GM12801 (cell line): ENCODE measurements around the gene SCARB2.

Experiments used
- TF ChIP-seq, protein P1 (sequence below): IDR thresholded peaks from one replicate; pipeline ENCODE4 v1.5.1; 2011; ENCODE audit warnings: control low read depth; ENCODE audit not compliant: insufficient read length; ENCODE audit errors: extremely low read depth

SCARB2 gene

GRCh38 chr4:76212851-76213414 lies 691 bp downstream of the SCARB2 start:
- TF ChIP-seq, protein P1, sequence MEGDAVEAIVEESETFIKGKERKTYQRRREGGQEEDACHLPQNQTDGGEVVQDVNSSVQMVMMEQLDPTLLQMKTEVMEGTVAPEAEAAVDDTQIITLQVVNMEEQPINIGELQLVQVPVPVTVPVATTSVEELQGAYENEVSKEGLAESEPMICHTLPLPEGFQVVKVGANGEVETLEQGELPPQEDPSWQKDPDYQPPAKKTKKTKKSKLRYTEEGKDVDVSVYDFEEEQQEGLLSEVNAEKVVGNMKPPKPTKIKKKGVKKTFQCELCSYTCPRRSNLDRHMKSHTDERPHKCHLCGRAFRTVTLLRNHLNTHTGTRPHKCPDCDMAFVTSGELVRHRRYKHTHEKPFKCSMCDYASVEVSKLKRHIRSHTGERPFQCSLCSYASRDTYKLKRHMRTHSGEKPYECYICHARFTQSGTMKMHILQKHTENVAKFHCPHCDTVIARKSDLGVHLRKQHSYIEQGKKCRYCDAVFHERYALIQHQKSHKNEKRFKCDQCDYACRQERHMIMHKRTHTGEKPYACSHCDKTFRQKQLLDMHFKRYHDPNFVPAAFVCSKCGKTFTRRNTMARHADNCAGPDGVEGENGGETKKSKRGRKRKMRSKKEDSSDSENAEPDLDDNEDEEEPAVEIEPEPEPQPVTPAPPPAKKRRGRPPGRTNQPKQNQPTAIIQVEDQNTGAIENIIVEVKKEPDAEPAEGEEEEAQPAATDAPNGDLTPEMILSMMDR: no peak

DNA sequence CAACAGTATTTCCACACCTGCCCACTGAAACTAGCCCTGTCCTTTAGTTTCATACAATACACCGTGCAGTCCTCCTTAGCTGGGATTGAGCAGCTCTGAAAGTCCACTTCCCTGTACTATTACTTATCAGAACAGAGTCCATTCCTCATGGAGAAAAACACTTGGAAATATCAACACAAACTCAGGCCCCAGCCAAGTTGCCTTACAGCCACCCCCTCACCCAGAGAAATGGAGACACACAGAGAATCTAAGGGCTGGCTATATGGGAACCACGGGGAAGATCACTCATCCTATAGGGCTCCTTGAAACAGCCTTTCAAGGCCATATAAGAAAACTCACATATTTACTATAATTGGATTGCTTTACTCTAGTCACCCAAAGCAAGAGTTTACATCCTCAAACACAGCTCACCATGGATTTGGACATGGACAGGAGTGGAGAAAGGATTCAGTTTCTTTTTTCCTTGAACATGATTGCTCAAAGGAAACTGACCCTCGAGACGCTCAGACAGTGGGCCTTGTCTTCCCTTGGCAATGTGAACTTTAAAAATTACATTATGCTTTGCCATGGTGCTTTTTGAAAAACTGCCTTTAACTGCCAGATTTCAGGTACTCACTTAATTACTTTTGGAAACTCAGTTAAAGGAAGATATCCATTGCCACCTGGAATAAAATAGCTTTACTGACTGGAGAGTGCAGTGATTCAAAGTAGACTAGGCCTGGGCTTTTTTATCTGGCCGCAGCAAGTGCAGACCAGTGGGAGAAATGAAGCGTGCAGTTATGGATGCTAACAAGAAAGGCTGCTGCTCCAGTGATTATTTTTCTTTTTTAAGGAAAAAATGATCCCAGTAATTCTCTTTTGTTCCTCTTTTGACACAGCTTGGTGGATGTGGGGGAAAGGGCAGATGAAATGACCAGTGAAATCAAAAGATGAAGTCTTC lies 1.6 kb downstream of the SCARB2 start:
- TF ChIP-seq, protein P1: no peak

GRCh38 chr4:76210452-76210851 lies 3.2 kb downstream of the SCARB2 start:
- TF ChIP-seq, protein P1: no peak

DNA sequence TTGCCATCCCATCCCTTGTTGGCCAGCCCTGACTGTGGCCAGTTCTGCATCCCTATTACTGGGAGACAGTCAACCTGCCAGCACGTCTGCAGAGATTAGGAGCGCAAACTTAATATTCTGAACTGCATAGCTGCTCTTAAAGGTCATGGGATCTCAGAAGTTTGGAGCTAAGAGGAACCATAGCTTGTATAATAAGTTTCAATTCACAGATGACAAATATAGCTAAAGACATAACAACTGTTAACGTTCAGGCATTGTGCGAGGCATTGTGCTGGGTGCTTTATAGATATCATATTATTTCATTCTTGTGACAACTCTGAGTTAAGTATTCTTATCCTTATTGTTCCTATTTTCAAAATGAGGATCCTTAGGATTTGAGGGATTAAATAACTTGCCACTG lies 3.7 kb downstream of the SCARB2 start:
- TF ChIP-seq, protein P1: no peak

GRCh38 chr4:76208005-76208765 lies 5.4 kb downstream of the SCARB2 start:
- TF ChIP-seq, protein P1: no peak

DNA sequence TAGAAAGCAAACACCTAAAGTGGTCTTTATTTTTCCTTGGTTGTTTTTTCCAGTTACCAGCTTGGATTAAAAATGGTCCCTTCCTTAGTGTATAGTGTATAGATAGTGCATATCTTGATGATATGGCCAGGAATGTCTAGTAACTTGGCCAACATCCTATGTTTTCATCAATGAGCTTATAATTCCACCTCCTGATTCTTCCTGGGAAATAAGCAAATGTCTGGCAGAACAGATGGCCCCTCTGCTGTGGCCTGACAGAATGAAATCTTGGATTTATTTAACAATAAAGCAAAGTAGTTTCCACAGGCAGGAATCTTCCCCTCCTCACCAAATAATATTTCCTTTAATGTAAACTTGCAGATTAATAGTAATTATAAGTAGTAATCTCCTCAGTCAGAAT lies 6.1 kb downstream of the SCARB2 start:
- TF ChIP-seq, protein P1: no peak
